SK-N-SH (cell line): Measurements from ENCODE around the gene BCL6B.

ENCODE experiments used
- CTCF ChIP-seq: fragments of 200-600 bp; sonication (generic); IDR thresholded peaks from 2 replicates; pipeline ENCODE4 v1.6.1; 2017; ENCODE audit warnings: antibody characterized with exemption, mild to moderate bottlenecking, moderate library complexity
- EZH2phosphoT487 ChIP-seq: fragments of 200-600 bp; sonication (generic); IDR thresholded peaks from 2 replicates; pipeline ENCODE4 v1.6.1; 2017; ENCODE audit warnings: low read depth, mixed run types, mild to moderate bottlenecking, antibody characterized with exemption, moderate library complexity, borderline replicate concordance
- TF ChIP-seq, protein P1 (sequence below): fragments of 150-350 bp; IDR thresholded peaks from 2 replicates; pipeline ENCODE4 v1.6.1; 2017; ENCODE audit warnings: antibody characterized with exemption, low read length, low read depth, borderline replicate concordance

DNA sequence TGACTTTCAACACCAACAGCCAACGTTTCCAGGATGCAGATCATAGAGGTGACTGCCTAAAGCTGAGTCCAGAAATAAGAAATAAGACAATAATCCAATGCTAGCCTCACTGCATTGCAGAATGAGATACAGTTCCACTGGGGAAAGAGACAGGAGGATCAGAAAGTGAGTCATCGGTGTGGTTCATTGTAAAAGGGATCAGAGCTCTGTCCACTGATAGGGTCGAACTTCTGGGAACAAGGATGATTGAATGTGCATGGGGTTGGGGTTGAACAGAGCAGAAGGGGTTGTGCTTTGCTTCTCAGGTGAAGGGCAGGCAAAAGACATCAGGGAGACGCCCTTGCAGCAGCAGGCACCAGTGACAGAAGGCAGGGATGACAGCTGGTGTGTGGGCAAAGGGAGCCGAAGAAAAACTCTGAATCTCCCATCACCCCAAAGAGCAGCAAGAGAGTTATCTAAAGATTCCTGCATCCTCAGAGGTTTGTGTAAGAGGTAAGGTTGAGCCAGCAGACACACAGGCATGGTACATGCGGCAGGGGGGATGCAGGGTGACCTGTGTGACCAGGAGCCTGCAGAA, 40.8 kb downstream of the BCL6B start:
- no peak for TF ChIP-seq CTCF
- TF ChIP-seq, protein P1, sequence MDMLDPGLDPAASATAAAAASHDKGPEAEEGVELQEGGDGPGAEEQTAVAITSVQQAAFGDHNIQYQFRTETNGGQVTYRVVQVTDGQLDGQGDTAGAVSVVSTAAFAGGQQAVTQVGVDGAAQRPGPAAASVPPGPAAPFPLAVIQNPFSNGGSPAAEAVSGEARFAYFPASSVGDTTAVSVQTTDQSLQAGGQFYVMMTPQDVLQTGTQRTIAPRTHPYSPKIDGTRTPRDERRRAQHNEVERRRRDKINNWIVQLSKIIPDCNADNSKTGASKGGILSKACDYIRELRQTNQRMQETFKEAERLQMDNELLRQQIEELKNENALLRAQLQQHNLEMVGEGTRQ = no peak
- TF ChIP-seq EZH2phosphoT487 = no peak
